Prostate gland (tissue), 2 donors: ENCODE measurements around the gene HDGF. TPM values are rescaled to one million over a fixed set of nuclear protein-coding genes. Genes with fewer than 3 reads are reported as not detected.
"Not testable (repeated sequence)": the region's sequence is repeated elsewhere in the genome, so short reads cannot be mapped to it uniquely, and the experiment has no call there.

Experiments used
- DNase-seq: peaks from one replicate; pipeline ENCODE4 v3.0.0-alpha.2; 2019; ENCODE audit warnings: low spot score
- H3K27ac ChIP-seq, 2 donors: fragments of 200-600 bp; sonication (generic); 2 replicates each; pipeline ENCODE4 v1.5.1; 2017 to 2019
- H3K27me3 ChIP-seq: fragments of 200-600 bp; sonication (generic); replicated peaks from 2 replicates; pipeline ENCODE4 v1.5.1; 2019; ENCODE audit not compliant: insufficient read depth
- H3K36me3 ChIP-seq, 2 donors: fragments of 200-600 bp; sonication (generic); 1 replicate in 1 of 2; 2 replicates in 1 of 2; pipeline versions ENCODE4 v1.5.1 to v1.8.1; 2017 to 2019
- H3K4me1 ChIP-seq: fragments of 200-600 bp; sonication (generic); replicated peaks from 2 replicates; pipeline ENCODE4 v1.5.1; 2019
- H3K4me3 ChIP-seq, 2 donors: fragments of 200-600 bp; sonication (generic); 2 replicates each; pipeline ENCODE4 v1.5.1; 2017 to 2019
- H3K9me3 ChIP-seq: fragments of 200-600 bp; sonication (generic); 2 replicates; pipeline ENCODE4 v1.5.1; 2017
- CTCF ChIP-seq, 4 experiments: fragments of 200-600 bp in 2 of 4; fragments of 450-650 bp in 2 of 4; sonication (generic) in 2 of 4; IDR thresholded peaks; 1 replicate in 3 of 4; 2 replicates in 1 of 4; pipeline ENCODE4 v1.5.1; 2016 to 2019; ENCODE audit warnings: antibody characterized with exemption in 4 of 4, mild to moderate bottlenecking in 2 of 4, moderate library complexity in 2 of 4
- POLR2A ChIP-seq: fragments of 450-650 bp; IDR thresholded peaks from one replicate; pipeline ENCODE4 v1.6.1; 2016; ENCODE audit warnings: antibody characterized with exemption, mild to moderate bottlenecking
- POLR2AphosphoS5 ChIP-seq: sonication (generic); formaldehyde crosslinking; IDR thresholded peaks from one replicate; pipeline ENCODE4 v1.6.1; 2017; ENCODE audit warnings: antibody characterized with exemption
- WGBS: methylation state at CpG from one replicate; pipeline ENCODE4 v1.1.5; 2018; 5-methylcytosine and 5-hydroxymethylcytosine counted together
- intact Hi-C: fragments of 100-400 bp; cut with DNase I; formaldehyde crosslinking; loops from one replicate; pipeline ENCODE4 v1.14.2; 2022
- total RNA-seq, 2 donors: library from RNA; depleted of rRNA; stranded (reverse); fragments of >200 nt; gene quantifications; one replicate each; pipeline ENCODE4 v1.1.0, GENCODE V29; 2016

HDGF gene
- total RNA-seq, 2 donors from 2014 or later: 124 to 156 TPM

GRCh38 chr1:156760092-156760795, 8.8 kb upstream of the HDGF start:
- Histone ChIP-seq H3K4me3 (no peak overlapping the region), H3K9me3 (no peaks in the 10 kb centered on the region), H3K27ac (no peak overlapping the region), H3K4me1 (no peaks in the 10 kb centered on the region), H3K27me3 (no peaks in the 10 kb centered on the region), H3K36me3 (no peaks in the 10 kb centered on the region)
- TF ChIP-seq POLR2A (no peak), POLR2AphosphoS5 (no peak), CTCF (IDR thresholded peaks at IDR 0.05) (no peak)
- no peak for DNase-seq
- 66% methylated on average over 6 of the region's 6 CpGs for WGBS
- intact Hi-C loops: no loop called here

GRCh38 chr1:156757572-156758253, 6.2 kb upstream of the HDGF start:
- H3K27me3 ChIP-seq, H3K36me3 ChIP-seq, H3K27ac ChIP-seq, H3K9me3 ChIP-seq, DNase-seq, H3K4me3 ChIP-seq, H3K4me1 ChIP-seq, intact Hi-C loops: not testable (repeated sequence)
- WGBS: 97% methylated on average over 10 of the region's 10 CpGs

GRCh38 chr1:156756355-156756754, 4.9 kb upstream of the HDGF start:
- Histone ChIP-seq H3K36me3 (no peaks in the 10 kb centered on the region), H3K27me3 (no peaks in the 10 kb centered on the region), H3K4me3 (no peak overlapping the region), H3K9me3 (no peaks in the 10 kb centered on the region), H3K27ac (no peak overlapping the region), H3K4me1 (no peaks in the 10 kb centered on the region)
- intact Hi-C loops: no loop called here
- DNase-seq: no peak
- TF ChIP-seq CTCF (IDR thresholded peaks at IDR 0.05) (no peak), POLR2AphosphoS5 (no peak), POLR2A (no peak)
- 95% methylated on average over 1 of the region's 1 CpG for WGBS

- TF ChIP-seq POLR2A (no peak), CTCF (IDR thresholded peaks at IDR 0.05) (no peak), POLR2AphosphoS5 (no peak)
- Histone ChIP-seq H3K4me3 (no peak overlapping the region), H3K27ac (no peak overlapping the region), H3K9me3 (no peaks in the 10 kb centered on the region), H3K27me3 (no peaks in the 10 kb centered on the region), H3K4me1 (no peaks in the 10 kb centered on the region), H3K36me3 (no peaks in the 10 kb centered on the region)
- intact Hi-C loops: no loop called here
- no peak for DNase-seq
- 73% methylated on average over 5 of the region's 5 CpGs for WGBS
Observed at GRCh38 chr1:156755527-156755950, 4.1 kb upstream of the HDGF start.

GRCh38 chr1:156754219-156754618, 2.7 kb upstream of the HDGF start:
- Histone ChIP-seq H3K27me3 (no peaks in the 10 kb centered on the region), H3K4me3 (no peak overlapping the region), H3K9me3 (no peaks in the 10 kb centered on the region), H3K27ac (no peak overlapping the region), H3K4me1 (peaks cover under 1% of the 10 kb centered on the region), H3K36me3 (no peaks in the 10 kb centered on the region)
- DNase-seq: no peak
- WGBS: 82% methylated on average over 8 of the region's 8 CpGs
- intact Hi-C loops: no loop called here
- TF ChIP-seq POLR2AphosphoS5 (no peak), POLR2A (no peak), CTCF (IDR thresholded peaks at IDR 0.05) (no peak)
